Keratinocyte (primary cell): Measurements from ENCODE around the gene USE1. TPM values are rescaled to one million over a fixed set of nuclear protein-coding genes. Genes with fewer than 3 reads are reported as not detected.

Source experiments
- DNase-seq: peaks from one replicate; pipeline ENCODE4 v3.0.0-alpha.2; 2011; ENCODE audit warnings: low read depth, missing footprints, low spot score
- FAIRE-seq: peaks from 2 replicates; lab custom pipeline; 2011; peaks lifted over from hg19 to GRCh38; lab: Jason Lieb, UNC
- H2AFZ ChIP-seq: 2 replicates; pipeline ENCODE4 v1.6.0; 2012; ENCODE audit warnings: low read length, control low read depth, inconsistent platforms; ENCODE audit not compliant: control insufficient read depth
- H3K27ac ChIP-seq: 2 replicates; pipeline ENCODE4 v1.5.1; 2011; ENCODE audit warnings: low read length; ENCODE audit not compliant: control insufficient read depth, insufficient read depth
- H3K27me3 ChIP-seq: 3 replicates; pipeline ENCODE4 v1.6.0; 2011; ENCODE audit warnings: low read length; ENCODE audit not compliant: control insufficient read depth, insufficient read depth; ENCODE audit errors: extremely low read depth
- H3K36me3 ChIP-seq, 2 experiments: 2 replicates in 1 of 2; 3 replicates in 1 of 2; pipeline ENCODE4 v1.5.1; 2011; ENCODE audit warnings: low read length in 2 of 2, mild to moderate bottlenecking in 1 of 2; ENCODE audit not compliant: control insufficient read depth in 2 of 2, insufficient read depth in 2 of 2; ENCODE audit errors: extremely low read depth in 1 of 2
- H3K4me1 ChIP-seq: 3 replicates; pipeline ENCODE4 v1.5.1; 2011; ENCODE audit warnings: low read length; ENCODE audit not compliant: control insufficient read depth, insufficient read depth; ENCODE audit errors: extremely low read depth
- H3K4me2 ChIP-seq: 3 replicates; pipeline ENCODE4 v1.6.0; 2011; ENCODE audit warnings: low read depth, low read length; ENCODE audit not compliant: control insufficient read depth, insufficient read depth; ENCODE audit errors: extremely low read depth
- H3K4me3 ChIP-seq, 3 experiments: fragments of 200-600 bp in 1 of 3; sonication (generic) in 1 of 3; 2 replicates in 2 of 3; 3 replicates in 1 of 3; pipeline ENCODE4 v1.5.1; 2011 to 2016; ENCODE audit warnings: low read length in 3 of 3, mild to moderate bottlenecking in 3 of 3, control low read depth in 2 of 3, inconsistent platforms in 1 of 3, low read depth in 1 of 3, mixed read lengths in 1 of 3, mixed run types in 1 of 3, moderate library complexity in 1 of 3; ENCODE audit not compliant: control insufficient read depth in 2 of 3, insufficient read depth in 2 of 3; ENCODE audit errors: extremely low read depth in 1 of 3
- H3K79me2 ChIP-seq: 2 replicates; pipeline ENCODE4 v1.6.0; 2012; ENCODE audit warnings: low read length; ENCODE audit not compliant: control insufficient read depth, insufficient read depth
- H3K9ac ChIP-seq: 3 replicates; pipeline ENCODE4 v1.6.0; 2011; ENCODE audit warnings: low read length; ENCODE audit not compliant: control insufficient read depth, insufficient read depth; ENCODE audit errors: extremely low read depth
- H3K9me1 ChIP-seq: 3 replicates; pipeline ENCODE4 v1.6.0; 2011; ENCODE audit warnings: low read length; ENCODE audit not compliant: control insufficient read depth, insufficient read depth; ENCODE audit errors: extremely low read depth
- H3K9me3 ChIP-seq: 2 replicates; pipeline ENCODE4 v1.5.1; 2012; ENCODE audit warnings: low read depth, low read length; ENCODE audit not compliant: control insufficient read depth
- H4K20me1 ChIP-seq: 3 replicates; pipeline ENCODE4 v1.6.0; 2011; ENCODE audit warnings: low read length; ENCODE audit not compliant: control insufficient read depth, insufficient read depth; ENCODE audit errors: extremely low read depth
- EZH2 ChIP-seq: IDR thresholded peaks from one replicate; pipeline ENCODE4 v1.6.1; 2012; ENCODE audit warnings: inconsistent platforms, mild to moderate bottlenecking, low read length, moderate library complexity
- dilution Hi-C: fragments of 300-500 bp; cut with MboI; formaldehyde crosslinking; loops from one replicate; pipeline ENCODE4 v1.7.0; 2020; ENCODE audit warnings: low sequenced_read_pairs; ENCODE audit not compliant: extremely low pct_ligation_motif_present
- polyA plus RNA-seq, 5 experiments: library from polyadenylated mRNA; depleted of rRNA in 3 of 5; stranded (reverse) in 3 of 5; stranded (forward) in 1 of 5; unstranded in 1 of 5; fragments of >200 nt; gene quantifications; 1 replicate in 1 of 5; 2 replicates in 3 of 5; 3 replicates in 1 of 5; pipeline versions ENCODE4 v1.2.1 to v1.2.3, GENCODE V29; 2011 to 2012; ENCODE audit warnings: missing spikeins in 2 of 5, low read depth in 1 of 5, low replicate concordance in 1 of 5
- TF ChIP-seq, protein P1 (sequence below), 3 experiments: IDR thresholded peaks in 1 of 3; conservative IDR thresholded peaks in 1 of 3; optimal IDR thresholded peaks in 1 of 3; 2 replicates in 2 of 3; 3 replicates in 1 of 3; pipeline versions ENCODE3 to v1.5.1; 2011; ENCODE audit warnings: low read length in 3 of 3, mild to moderate bottlenecking in 3 of 3, moderate library complexity in 2 of 3, control low read depth in 1 of 3, inconsistent platforms in 1 of 3; ENCODE audit not compliant: insufficient read depth in 2 of 3; ENCODE audit errors: extremely low read depth in 1 of 3

Gene USE1
- polyA plus RNA-seq, 1 donor (not counting 4 experiments of a cell fraction or from before 2014, with no cell fraction given): 18.0 TPM

DNA sequence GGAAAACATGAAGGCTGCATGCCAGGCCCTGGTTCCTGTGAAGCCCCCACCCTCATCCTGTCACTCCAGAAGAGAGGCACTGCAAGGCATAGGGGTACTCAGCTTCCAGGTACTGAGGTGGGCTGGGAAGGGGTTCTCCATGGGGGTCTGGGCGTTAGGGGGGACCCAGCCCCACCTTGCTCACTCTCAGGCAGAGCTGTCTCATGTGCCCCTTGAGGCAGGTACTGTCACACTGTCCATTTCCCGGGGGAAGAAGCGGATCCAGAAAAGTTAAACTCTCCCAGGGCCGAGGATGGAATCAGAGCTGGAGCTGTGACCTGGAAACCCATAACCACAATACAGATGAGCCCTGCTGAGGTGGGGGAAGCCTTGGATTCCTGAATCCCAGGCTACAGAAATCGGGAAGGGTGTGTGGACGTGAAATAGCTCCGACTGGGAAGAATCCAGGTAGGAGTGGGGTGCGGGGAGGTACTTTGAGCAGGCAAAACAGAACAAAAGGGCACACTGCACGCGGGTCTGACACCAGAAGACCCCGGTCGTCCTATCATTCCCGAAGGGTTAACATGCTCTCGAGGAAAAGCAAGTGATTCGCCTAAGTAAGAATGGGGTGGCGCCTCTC, 540 bp upstream of the USE1 start:
- Histone ChIP-seq H3K27me3 (no peaks in the 10 kb centered on the region), H3K9ac (peak overlapping the region; percentile 92), H3K79me2 (no peaks in the 10 kb centered on the region), H2AFZ (peak overlapping the region; percentile 90), H3K9me1 (no peaks in the 10 kb centered on the region), H4K20me1 (no peaks in the 10 kb centered on the region), H3K9me3 (no peaks in the 10 kb centered on the region), H3K4me3 (peak overlapping the region; percentile 67 to 82 (median 76)), H3K27ac (peak overlapping the region; percentile 86), H3K36me3 (peaks cover 2 to 24% of the 10 kb centered on the region in 2 experiments), H3K4me1 (peaks cover 7% of the 10 kb centered on the region), H3K4me2 (peak overlapping the region; percentile 98)
- dilution Hi-C loops: no loop called here
- DNase-seq: no peak
- FAIRE-seq: no peak
- no peak for TF ChIP-seq EZH2
- TF ChIP-seq, protein P1, sequence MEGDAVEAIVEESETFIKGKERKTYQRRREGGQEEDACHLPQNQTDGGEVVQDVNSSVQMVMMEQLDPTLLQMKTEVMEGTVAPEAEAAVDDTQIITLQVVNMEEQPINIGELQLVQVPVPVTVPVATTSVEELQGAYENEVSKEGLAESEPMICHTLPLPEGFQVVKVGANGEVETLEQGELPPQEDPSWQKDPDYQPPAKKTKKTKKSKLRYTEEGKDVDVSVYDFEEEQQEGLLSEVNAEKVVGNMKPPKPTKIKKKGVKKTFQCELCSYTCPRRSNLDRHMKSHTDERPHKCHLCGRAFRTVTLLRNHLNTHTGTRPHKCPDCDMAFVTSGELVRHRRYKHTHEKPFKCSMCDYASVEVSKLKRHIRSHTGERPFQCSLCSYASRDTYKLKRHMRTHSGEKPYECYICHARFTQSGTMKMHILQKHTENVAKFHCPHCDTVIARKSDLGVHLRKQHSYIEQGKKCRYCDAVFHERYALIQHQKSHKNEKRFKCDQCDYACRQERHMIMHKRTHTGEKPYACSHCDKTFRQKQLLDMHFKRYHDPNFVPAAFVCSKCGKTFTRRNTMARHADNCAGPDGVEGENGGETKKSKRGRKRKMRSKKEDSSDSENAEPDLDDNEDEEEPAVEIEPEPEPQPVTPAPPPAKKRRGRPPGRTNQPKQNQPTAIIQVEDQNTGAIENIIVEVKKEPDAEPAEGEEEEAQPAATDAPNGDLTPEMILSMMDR (optimal IDR thresholded peaks at IDR 0.05 in 1 of 3, IDR thresholded peaks at IDR 0.05 in 1 of 3, conservative IDR thresholded peaks at IDR 0.05 in 1 of 3; ENCODE audit: extremely low read depth in 1 of 3, insufficient read depth in 2 of 3, low read length in 3 of 3): no peak

DNA sequence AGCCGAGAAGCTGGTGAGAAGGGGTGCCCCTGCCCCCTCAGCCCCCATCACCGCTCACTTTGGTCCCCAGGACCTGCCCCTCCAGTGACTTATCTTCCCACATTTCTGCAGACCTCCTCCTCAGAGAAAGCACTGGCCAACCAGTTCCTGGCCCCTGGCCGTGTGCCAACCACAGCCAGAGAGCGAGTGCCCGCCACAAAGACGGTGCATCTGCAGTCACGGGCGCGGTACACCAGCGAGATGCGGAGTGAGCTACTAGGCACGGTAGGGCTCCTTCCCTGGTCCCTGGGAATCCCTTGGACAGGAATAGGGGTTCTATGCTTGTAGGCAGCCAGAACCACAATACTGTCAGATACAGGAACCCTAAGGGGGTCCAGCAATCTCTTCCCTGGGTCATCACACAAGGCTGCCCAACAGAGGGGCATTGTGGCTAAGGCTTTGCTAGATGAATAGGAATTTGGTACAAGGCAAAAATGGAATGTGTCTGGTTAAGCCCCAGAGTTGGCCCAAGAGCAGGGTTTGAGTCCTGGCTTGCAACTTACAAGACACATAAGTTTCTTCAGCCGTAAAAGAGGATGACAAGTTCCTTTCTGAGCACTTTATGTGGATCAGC, 1.0 kb downstream of the USE1 start:
- Histone ChIP-seq H4K20me1 (no peaks in the 10 kb centered on the region), H3K27me3 (no peaks in the 10 kb centered on the region), H3K27ac (no peak overlapping the region), H3K9ac (peak overlapping the region; percentile 92), H3K9me1 (no peaks in the 10 kb centered on the region), H3K79me2 (no peaks in the 10 kb centered on the region), H3K4me2 (peak overlapping the region; percentile 73), H3K36me3 (peaks cover 2 to 26% of the 10 kb centered on the region in 2 experiments), H3K4me1 (peaks cover 15% of the 10 kb centered on the region), H3K9me3 (no peaks in the 10 kb centered on the region), H3K4me3 (peak overlapping the region; percentile 67 to 82 (median 76)), H2AFZ (no peak overlapping the region)
- dilution Hi-C loops: no loop called here
- FAIRE-seq: no peak
- no peak for TF ChIP-seq EZH2
- TF ChIP-seq, protein P1 (optimal IDR thresholded peaks at IDR 0.05 in 1 of 3, IDR thresholded peaks at IDR 0.05 in 1 of 3, conservative IDR thresholded peaks at IDR 0.05 in 1 of 3; ENCODE audit: extremely low read depth in 1 of 3, insufficient read depth in 2 of 3, low read length in 3 of 3): no peak
- DNase-seq: no peak
